ENCODE measurements around the gene MRPS18C. TPM values are rescaled to one million over a fixed set of nuclear protein-coding genes. Genes with fewer than 3 reads are reported as not detected.

MRPS18C gene
- total RNA-seq, 1 donor from 2014 or later: 25.3 TPM

- Histone ChIP-seq H3K27me3 (ENCODE audit: control insufficient read depth, insufficient read depth, low read length) (no peaks in the 10 kb centered on the region), H3K36me3 (ENCODE audit: control insufficient read depth, insufficient read depth, low read length) (no peaks in the 10 kb centered on the region), H3K4me3 (ENCODE audit: low read depth, low read length) (no peak overlapping the region)
- no peak for TF ChIP-seq CTCF (IDR thresholded peaks at IDR 0.05; ENCODE audit: insufficient read depth, low read length, poor library complexity, severe bottlenecking)
- no peak for DNase-seq (ENCODE audit: low read depth)
Measured at GRCh38 chr4:83431200-83431599, 24.7 kb upstream of the MRPS18C start.

- no peak for DNase-seq (ENCODE audit: low read depth)
- Histone ChIP-seq H3K36me3 (ENCODE audit: control insufficient read depth, insufficient read depth, low read length) (no peaks in the 10 kb centered on the region), H3K27me3 (ENCODE audit: control insufficient read depth, insufficient read depth, low read length) (no peaks in the 10 kb centered on the region), H3K4me3 (ENCODE audit: low read depth, low read length) (no peak overlapping the region)
- TF ChIP-seq CTCF (IDR thresholded peaks at IDR 0.05; ENCODE audit: insufficient read depth, low read length, poor library complexity, severe bottlenecking): no peak
Measured at GRCh38 chr4:83436680-83437079, 19.2 kb upstream of the MRPS18C start.

- Histone ChIP-seq H3K36me3 (ENCODE audit: control insufficient read depth, insufficient read depth, low read length) (no peaks in the 10 kb centered on the region), H3K27me3 (ENCODE audit: control insufficient read depth, insufficient read depth, low read length) (no peaks in the 10 kb centered on the region), H3K4me3 (ENCODE audit: low read depth, low read length) (no peak overlapping the region)
- TF ChIP-seq CTCF (IDR thresholded peaks at IDR 0.05; ENCODE audit: insufficient read depth, low read length, poor library complexity, severe bottlenecking): no peak
- no peak for DNase-seq (ENCODE audit: low read depth)
Measured at GRCh38 chr4:83438719-83439118, 17.1 kb upstream of the MRPS18C start.

GRCh38 chr4:83440148-83440814 is 15.6 kb upstream of the MRPS18C start:
- no peak for TF ChIP-seq CTCF (IDR thresholded peaks at IDR 0.05; ENCODE audit: insufficient read depth, low read length, poor library complexity, severe bottlenecking)
- no peak for DNase-seq (ENCODE audit: low read depth)
- Histone ChIP-seq H3K36me3 (ENCODE audit: control insufficient read depth, insufficient read depth, low read length) (no peaks in the 10 kb centered on the region), H3K4me3 (ENCODE audit: low read depth, low read length) (no peak overlapping the region), H3K27me3 (ENCODE audit: control insufficient read depth, insufficient read depth, low read length) (no peaks in the 10 kb centered on the region)

- Histone ChIP-seq H3K27me3 (ENCODE audit: control insufficient read depth, insufficient read depth, low read length) (no peaks in the 10 kb centered on the region), H3K36me3 (ENCODE audit: control insufficient read depth, insufficient read depth, low read length) (no peaks in the 10 kb centered on the region), H3K4me3 (ENCODE audit: low read depth, low read length) (no peak overlapping the region)
- no peak for DNase-seq (ENCODE audit: low read depth)
- TF ChIP-seq CTCF (IDR thresholded peaks at IDR 0.05; ENCODE audit: insufficient read depth, low read length, poor library complexity, severe bottlenecking): no peak
Measured at GRCh38 chr4:83440899-83441298, 15.0 kb upstream of the MRPS18C start.

GRCh38 chr4:83449009-83449408 is 6.8 kb upstream of the MRPS18C start:
- H3K27me3 ChIP-seq (ENCODE audit: control insufficient read depth, insufficient read depth, low read length): no peaks in the 10 kb centered on the region
- H3K4me3 ChIP-seq (ENCODE audit: low read depth, low read length): no peak overlapping the region
- no peak for TF ChIP-seq CTCF (IDR thresholded peaks at IDR 0.05; ENCODE audit: insufficient read depth, low read length, poor library complexity, severe bottlenecking)
- DNase-seq (ENCODE audit: low read depth): no peak
- no peaks in the 10 kb centered on the region for H3K36me3 ChIP-seq (ENCODE audit: control insufficient read depth, insufficient read depth, low read length)
